Rectal smooth muscle tissue (tissue), 1 donor: ENCODE results near the gene CAPN9.
"Not testable (repeated sequence)": the region's sequence is repeated elsewhere in the genome, so short reads cannot be mapped to it uniquely, and the experiment has no call there.

Source experiments
- H3K27ac ChIP-seq: one replicate; pipeline ENCODE4 v1.7.0; 2013; ENCODE audit warnings: low read depth, low read length, inconsistent platforms
- H3K27me3 ChIP-seq: one replicate; pipeline ENCODE4 v1.7.0; 2013; ENCODE audit warnings: low read length; ENCODE audit not compliant: control insufficient read depth, insufficient read depth
- H3K36me3 ChIP-seq: one replicate; pipeline ENCODE4 v1.7.0; 2013; ENCODE audit warnings: low read length; ENCODE audit not compliant: control insufficient read depth, insufficient read depth
- H3K4me1 ChIP-seq: one replicate; pipeline ENCODE4 v1.7.0; 2013; ENCODE audit warnings: low read length; ENCODE audit not compliant: control insufficient read depth, insufficient read depth
- H3K4me3 ChIP-seq: one replicate; pipeline ENCODE4 v1.7.0; 2013; ENCODE audit warnings: low read length
- H3K9ac ChIP-seq: one replicate; pipeline ENCODE4 v1.7.0; 2013; ENCODE audit warnings: low read length

CAPN9 gene

DNA sequence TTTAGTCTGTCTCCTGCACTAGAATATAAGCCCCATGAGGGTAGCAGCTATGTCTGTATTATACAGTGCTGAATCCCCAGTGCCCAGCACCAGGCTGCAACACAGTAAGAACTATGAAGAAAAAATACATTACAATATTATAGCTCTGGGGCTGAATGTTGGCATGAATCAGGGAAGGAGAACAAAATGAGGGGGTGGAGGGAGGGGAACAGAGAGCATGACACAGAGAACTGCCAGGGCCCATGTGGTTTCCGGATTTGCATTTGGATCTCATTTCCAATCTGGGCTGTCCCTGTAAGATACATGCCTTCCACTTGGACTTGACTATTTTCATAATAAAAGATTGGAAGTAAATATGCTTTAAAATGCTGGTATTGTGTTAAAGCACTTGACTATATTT lies 85.3 kb downstream of the CAPN9 start:
- H3K27ac ChIP-seq, result no peak overlapping the region
- peaks cover 13% of the 10 kb centered on the region for H3K4me1 ChIP-seq

GRCh38 chr1:230833511-230833910 lies 86.3 kb downstream of the CAPN9 start:
- H3K27ac ChIP-seq, result no peak overlapping the region
- no peak overlapping the region for H3K9ac ChIP-seq
- H3K27me3 ChIP-seq, result no peaks in the 10 kb centered on the region
- H3K4me3 ChIP-seq, result no peak overlapping the region
- peaks cover 13% of the 10 kb centered on the region for H3K4me1 ChIP-seq
- H3K36me3 ChIP-seq, result peaks cover 6% of the 10 kb centered on the region

More for the DNA sequence above, 85.3 kb downstream of the CAPN9 start:
- Histone ChIP-seq H3K36me3 (no peaks in the 10 kb centered on the region), H3K27me3 (no peaks in the 10 kb centered on the region), H3K4me3 (no peak overlapping the region), H3K9ac (no peak overlapping the region)

GRCh38 chr1:230834292-230834691 lies 87.1 kb downstream of the CAPN9 start:
- peaks cover 13% of the 10 kb centered on the region for H3K4me1 ChIP-seq
- H3K27me3 ChIP-seq, result no peaks in the 10 kb centered on the region
- no peak overlapping the region for H3K4me3 ChIP-seq
- H3K9ac ChIP-seq, result no peak overlapping the region
- H3K27ac ChIP-seq, result no peak overlapping the region
- H3K36me3 ChIP-seq, result peaks cover 9% of the 10 kb centered on the region

DNA sequence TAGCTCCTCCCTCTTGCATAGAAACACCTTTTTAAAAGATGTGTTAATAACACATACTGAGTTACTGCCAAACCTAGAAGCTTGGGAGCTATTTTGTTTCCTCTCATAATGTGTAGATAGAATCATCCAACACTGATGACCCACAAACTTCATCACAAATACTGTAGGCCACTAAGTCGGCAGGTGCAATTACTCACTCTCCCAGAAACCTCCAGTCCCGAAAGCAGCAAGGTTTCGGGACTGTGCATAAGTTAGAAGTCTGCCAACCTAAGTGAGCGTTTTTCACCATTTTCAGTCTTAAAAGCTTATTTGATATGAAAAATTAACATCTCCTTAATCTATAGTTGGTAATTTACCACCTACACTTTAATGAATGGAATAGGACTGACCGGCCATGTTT lies 89.2 kb downstream of the CAPN9 start:
- H3K4me1 ChIP-seq, result peaks cover 13% of the 10 kb centered on the region

GRCh38 chr1:230836793-230837192 lies 89.6 kb downstream of the CAPN9 start:
- no peak overlapping the region for H3K27ac ChIP-seq
- peaks cover 9% of the 10 kb centered on the region for H3K4me1 ChIP-seq
- no peak overlapping the region for H3K4me3 ChIP-seq
- H3K36me3 ChIP-seq, result peaks cover 10% of the 10 kb centered on the region
- H3K9ac ChIP-seq, result no peak overlapping the region
- no peaks in the 10 kb centered on the region for H3K27me3 ChIP-seq

More for the DNA sequence above, 89.2 kb downstream of the CAPN9 start:
- H3K4me3 ChIP-seq, result no peak overlapping the region
- no peaks in the 10 kb centered on the region for H3K27me3 ChIP-seq
- H3K9ac ChIP-seq, result no peak overlapping the region
- peaks cover 9% of the 10 kb centered on the region for H3K36me3 ChIP-seq
- no peak overlapping the region for H3K27ac ChIP-seq

- H3K27ac ChIP-seq, result no peak overlapping the region
- peaks cover 1% of the 10 kb centered on the region for H3K4me1 ChIP-seq
- no peak overlapping the region for H3K9ac ChIP-seq
- no peaks in the 10 kb centered on the region for H3K27me3 ChIP-seq
- no peak overlapping the region for H3K4me3 ChIP-seq
- peaks cover 20% of the 10 kb centered on the region for H3K36me3 ChIP-seq
Observed at GRCh38 chr1:230839173-230839572, 92.0 kb downstream of the CAPN9 start.

DNA sequence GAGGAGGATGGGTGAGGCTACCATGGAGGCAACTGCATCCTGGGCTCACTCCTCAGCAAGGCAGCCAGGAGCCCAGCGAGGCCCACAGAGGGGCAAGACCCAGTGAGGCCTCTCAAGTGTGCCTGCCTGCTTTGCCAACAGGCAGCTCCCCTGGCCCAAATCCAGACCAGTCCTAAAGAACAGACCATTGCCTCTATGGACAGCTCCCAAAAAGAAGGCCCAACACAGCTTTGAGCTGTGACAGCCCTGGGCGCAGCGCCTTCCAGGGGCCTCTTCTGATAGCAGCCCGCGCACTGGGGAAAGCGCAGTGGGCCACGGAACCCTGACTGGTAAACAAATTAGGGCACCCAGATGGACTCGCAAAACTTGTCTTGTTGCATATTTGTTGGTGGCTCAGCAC lies 95.6 kb downstream of the CAPN9 start:
- H3K4me1 ChIP-seq, result no peaks in the 10 kb centered on the region

DNA sequence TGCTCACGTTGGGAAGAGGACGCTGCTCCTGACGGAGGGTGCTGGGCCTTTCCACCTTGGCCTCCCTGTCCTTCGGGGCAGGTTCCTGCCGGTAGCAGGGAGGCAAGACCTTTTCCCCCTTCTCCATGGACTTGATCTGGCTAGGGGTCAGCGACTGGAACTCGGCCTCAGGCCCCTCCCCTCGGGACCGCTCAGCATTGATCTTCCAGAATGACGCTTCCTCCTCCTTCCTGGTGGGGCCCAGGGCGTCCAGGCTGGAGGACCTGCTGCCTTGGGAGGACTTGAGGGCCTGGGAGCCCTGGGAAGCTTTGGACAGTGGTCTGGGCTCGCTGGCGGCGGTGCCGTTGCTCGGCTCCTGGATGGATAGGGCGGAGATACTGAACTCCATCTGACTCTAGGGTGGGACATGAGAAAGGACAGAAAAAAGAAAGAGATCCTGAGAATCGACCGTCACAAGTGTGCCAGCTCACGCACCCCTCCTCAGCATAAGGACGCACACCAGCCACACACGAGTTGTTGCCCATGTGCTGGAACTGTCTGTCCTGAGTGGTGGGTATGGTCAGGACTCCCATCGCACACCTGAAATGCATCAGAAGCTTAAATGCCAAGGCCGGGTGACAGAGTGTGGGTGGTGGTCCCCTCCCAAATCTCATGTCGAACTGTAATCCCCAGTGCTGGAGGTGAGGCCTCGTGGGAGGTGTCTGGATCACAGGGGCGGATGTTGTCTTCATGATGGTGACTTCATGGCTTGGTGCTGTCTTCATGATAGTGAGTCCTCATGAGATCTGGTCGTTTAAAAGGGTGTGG lies 96.5 kb downstream of the CAPN9 start:
- H3K9ac ChIP-seq, result no peak overlapping the region
- H3K4me1 ChIP-seq, result no peaks in the 10 kb centered on the region
- peaks cover 12% of the 10 kb centered on the region for H3K36me3 ChIP-seq
- no peak overlapping the region for H3K4me3 ChIP-seq
- no peak overlapping the region for H3K27ac ChIP-seq
- H3K27me3 ChIP-seq, result no peaks in the 10 kb centered on the region

More for the DNA sequence above, 95.6 kb downstream of the CAPN9 start:
- Histone ChIP-seq H3K27ac (no peak overlapping the region), H3K27me3 (no peaks in the 10 kb centered on the region), H3K9ac (no peak overlapping the region), H3K36me3 (peaks cover 18% of the 10 kb centered on the region), H3K4me3 (no peak overlapping the region)

DNA sequence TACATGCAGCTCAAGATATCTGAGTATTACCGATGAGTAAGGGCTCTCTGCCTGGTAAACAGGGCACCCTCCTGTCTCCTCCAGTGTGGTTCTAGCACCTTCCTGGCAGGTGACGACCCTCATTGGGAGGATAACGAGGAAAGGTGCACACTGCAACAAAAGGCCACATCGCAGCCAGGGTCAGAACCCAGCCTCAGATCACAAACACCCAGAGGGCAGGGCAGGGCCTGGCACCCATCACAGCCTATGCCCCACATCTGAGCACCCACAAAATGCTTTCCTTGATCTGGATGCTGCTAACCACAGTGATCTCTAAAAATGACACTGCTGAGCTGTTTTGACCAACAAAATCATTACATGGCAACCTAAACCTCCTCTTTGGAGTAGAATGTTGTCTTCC lies 97.4 kb downstream of the CAPN9 start:
- H3K27ac ChIP-seq, result no peak overlapping the region
- no peak overlapping the region for H3K4me3 ChIP-seq
- no peak overlapping the region for H3K9ac ChIP-seq
- H3K4me1 ChIP-seq, result no peaks in the 10 kb centered on the region
- H3K36me3 ChIP-seq, result peaks cover 10% of the 10 kb centered on the region
- no peaks in the 10 kb centered on the region for H3K27me3 ChIP-seq

- not testable (repeated sequence) for H3K4me3 ChIP-seq, H3K9ac ChIP-seq, H3K4me1 ChIP-seq, H3K27ac ChIP-seq, H3K27me3 ChIP-seq
- H3K36me3 ChIP-seq, result peaks cover 10% of the 10 kb centered on the region
Observed at GRCh38 chr1:230845184-230845583, 98.0 kb downstream of the CAPN9 start.

GRCh38 chr1:230848235-230848634 lies 101.0 kb downstream of the CAPN9 start:
- H3K27me3 ChIP-seq, result no peaks in the 10 kb centered on the region
- no peak overlapping the region for H3K4me3 ChIP-seq
- no peak overlapping the region for H3K9ac ChIP-seq
- H3K36me3 ChIP-seq, result peaks cover 8% of the 10 kb centered on the region
- H3K4me1 ChIP-seq, result peaks cover 5% of the 10 kb centered on the region
- no peak overlapping the region for H3K27ac ChIP-seq

DNA sequence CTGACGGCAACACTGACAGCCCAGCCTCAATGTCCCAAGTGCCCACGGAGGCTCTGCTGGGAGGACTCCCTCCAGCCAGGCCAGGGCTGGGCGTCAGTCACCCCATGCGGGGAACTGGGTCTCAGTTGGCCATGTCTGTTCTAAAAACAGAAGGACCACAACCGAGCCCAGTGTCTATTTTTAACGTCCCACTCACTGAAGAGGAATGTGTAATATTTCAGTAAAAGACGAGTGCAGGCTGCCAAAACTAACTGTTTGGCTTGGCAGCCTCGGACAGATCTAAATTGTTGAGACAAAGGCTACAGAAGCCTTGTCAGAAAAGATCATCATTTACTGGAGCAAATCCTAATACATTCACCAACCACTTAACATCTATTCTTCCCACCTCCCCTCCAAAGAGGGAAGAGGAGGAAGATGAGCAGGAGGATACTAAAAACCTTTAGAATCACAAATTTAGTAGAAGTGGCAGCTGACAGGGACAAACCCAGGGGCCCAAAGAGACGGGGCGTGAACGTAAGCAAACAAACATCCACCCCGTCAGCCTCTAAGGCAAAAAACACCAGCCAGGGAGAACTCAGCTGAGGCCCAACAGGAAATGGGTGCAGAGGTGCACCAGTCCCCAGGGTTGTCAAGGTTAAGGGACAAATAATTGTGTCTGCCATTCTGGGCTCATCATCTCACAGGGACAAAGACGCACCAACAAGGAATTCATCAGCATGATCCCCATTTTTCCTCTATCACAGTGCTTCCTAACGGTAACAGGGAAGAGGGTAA lies 102.5 kb downstream of the CAPN9 start:
- H3K4me3 ChIP-seq, result no peak overlapping the region
- H3K27ac ChIP-seq, result peak overlapping the region; percentile 56
- no peaks in the 10 kb centered on the region for H3K27me3 ChIP-seq
- no peak overlapping the region for H3K9ac ChIP-seq
- H3K4me1 ChIP-seq, result peaks cover 5% of the 10 kb centered on the region
- peaks cover 4% of the 10 kb centered on the region for H3K36me3 ChIP-seq
